ENCODE results near the gene MARK3.

GRCh38 chr14:103485504-103485903, 100.3 kb downstream of the MARK3 start:
- TF ChIP-seq CTCF (IDR thresholded peaks at IDR 0.05) (no peak), POLR2A (IDR thresholded peaks at IDR 0.05) (no peak)
